Measurements from ENCODE around the gene KIF11.

- TF ChIP-seq YY1 (IDR thresholded peaks at IDR 0.05; ENCODE audit: insufficient read depth, insufficient read length) (no peak), ZNF274 (IDR thresholded peaks at IDR 0.05; ENCODE audit: low read depth, low read length) (no peak)
Observed at GRCh38 chr10:92697663-92698511, 105.0 kb downstream of the KIF11 start.
